GM11168 (cell line): ENCODE measurements around the gene HEMGN.
"Not testable (repeated sequence)": the region's sequence is repeated elsewhere in the genome, so short reads cannot be mapped to it uniquely, and the experiment has no call there.

ENCODE experiments used
- in situ Hi-C: fragments of 300-500 bp; cut with MboI; formaldehyde crosslinking; loops from one replicate; pipeline ENCODE4 v1.12.0; 2022; ENCODE audit warnings: low sequenced_read_pairs; ENCODE audit not compliant: unreplicated experiment

HEMGN gene, protein sequence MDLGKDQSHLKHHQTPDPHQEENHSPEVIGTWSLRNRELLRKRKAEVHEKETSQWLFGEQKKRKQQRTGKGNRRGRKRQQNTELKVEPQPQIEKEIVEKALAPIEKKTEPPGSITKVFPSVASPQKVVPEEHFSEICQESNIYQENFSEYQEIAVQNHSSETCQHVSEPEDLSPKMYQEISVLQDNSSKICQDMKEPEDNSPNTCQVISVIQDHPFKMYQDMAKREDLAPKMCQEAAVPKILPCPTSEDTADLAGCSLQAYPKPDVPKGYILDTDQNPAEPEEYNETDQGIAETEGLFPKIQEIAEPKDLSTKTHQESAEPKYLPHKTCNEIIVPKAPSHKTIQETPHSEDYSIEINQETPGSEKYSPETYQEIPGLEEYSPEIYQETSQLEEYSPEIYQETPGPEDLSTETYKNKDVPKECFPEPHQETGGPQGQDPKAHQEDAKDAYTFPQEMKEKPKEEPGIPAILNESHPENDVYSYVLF

GRCh38 chr9:97938081-97938644 is at the start of gene HEMGN:
Gene HEMGN (minus strand): TSS chr9:97938172. CDS start chr9:97938136, 36 bp downstream.
- in situ Hi-C loops: no loop called here

DNA sequence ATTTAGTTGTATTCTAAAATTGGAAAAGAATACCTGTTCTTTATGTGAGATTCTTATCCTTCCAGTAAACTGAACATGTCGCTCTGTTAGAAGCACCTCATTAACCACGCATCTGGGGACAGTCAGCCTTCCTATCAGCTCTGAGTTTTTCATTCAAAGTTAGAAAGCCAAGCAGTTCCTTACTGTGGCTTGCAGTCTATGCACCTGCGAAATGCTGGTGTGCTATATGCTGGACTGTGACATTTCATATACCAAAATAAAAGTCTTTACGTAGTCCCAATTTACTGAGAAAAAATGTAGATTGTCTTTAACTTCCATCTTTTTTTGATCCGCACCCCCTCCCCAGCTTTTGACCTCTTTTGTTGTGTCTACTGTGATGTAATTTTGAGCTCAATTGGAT is 49.5 kb upstream of the HEMGN start:
- in situ Hi-C loops: no loop called here

GRCh38 chr9:97985058-97985861 is 47.3 kb upstream of the HEMGN start:
- in situ Hi-C loops: no loop called here

- in situ Hi-C loops: no loop called here
Observed at GRCh38 chr9:97984188-97985057, 46.5 kb upstream of the HEMGN start.

DNA sequence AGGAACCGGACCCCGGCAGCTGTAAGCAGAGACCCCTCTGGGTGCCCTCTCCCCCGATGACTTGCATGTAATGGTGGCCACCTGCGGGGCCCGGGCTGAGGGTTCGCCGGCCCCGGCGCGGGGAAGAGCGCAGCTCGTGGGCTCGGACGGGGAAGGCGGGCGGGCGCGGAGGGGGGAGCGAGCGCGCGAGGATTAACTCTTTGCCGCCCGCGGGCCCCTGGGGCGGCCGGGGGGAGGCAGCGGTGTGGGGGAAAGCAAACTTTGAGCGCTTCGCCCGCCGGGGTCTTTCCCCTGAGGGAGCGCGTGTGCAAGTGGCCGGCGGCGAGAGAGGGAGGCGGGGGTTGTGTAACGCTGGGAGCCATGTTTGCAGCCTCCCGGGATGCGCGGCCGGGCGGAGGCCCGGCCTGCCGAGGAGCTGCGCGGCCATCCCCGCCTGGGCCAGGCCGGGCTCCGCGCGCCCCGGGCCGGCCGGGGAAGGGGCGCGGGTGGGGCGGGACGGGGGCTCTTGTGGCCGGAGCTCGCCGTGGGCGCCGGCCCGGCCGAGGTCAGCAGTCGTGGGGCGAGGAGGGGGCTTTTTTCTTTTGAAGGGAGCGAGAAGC is 45.7 kb upstream of the HEMGN start:
- in situ Hi-C loops: no loop called here

- in situ Hi-C loops: no loop called here
Observed at GRCh38 chr9:97982683-97983588, 45.0 kb upstream of the HEMGN start, which contains the start of gene ANP32B. Gene ANP32B (plus strand): TSS chr9:97983341. CDS start chr9:97983556, 215 bp downstream.

GRCh38 chr9:97981846-97982682 is 44.1 kb upstream of the HEMGN start:
- in situ Hi-C loops: no loop called here

DNA sequence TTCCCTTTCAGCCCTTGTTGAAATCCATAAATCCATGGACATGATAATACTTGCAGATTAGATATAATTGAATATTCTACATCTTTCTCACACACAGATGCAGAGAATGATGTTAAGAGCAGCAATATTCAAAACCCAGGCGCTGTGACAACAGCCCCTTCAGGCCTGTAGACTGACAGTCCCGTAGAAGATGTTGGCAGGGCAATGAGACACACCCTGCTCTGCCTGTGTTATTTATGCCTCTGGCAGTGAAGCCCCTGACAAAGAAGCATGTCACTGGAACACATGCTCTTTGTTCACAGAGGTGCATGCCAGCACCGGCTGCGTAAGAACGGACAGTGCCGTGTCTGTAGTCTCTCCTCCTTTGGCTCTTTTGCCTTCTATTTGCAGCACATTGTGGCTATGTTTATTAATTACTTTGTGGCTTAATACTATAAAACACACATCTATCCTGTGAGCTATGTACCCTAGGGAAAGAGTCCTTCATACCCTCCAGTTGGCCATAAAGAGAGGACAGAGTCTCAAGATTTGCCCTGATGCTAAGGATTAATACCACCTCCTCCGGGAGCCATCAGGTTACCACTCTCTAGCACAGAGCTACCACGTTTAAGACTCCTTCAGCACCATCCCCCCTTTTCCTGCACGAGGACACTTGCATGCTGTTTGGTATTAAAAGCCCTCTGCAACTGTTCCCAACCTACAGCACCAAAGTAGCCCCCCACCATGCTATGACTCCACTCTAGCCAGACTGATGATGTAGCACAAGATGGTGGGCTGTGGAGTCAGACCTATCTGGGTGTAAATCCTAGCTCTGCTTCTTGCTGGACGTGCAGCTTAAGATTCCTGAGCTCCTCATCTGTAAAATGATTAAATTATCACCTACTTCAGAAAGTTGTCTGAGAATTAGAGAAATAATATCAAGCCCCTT is 43.2 kb upstream of the HEMGN start:
- in situ Hi-C loops: no loop called here

- in situ Hi-C loops: no loop called here
Observed at GRCh38 chr9:97980479-97980803, 42.5 kb upstream of the HEMGN start.

- in situ Hi-C loops: no loop called here
Observed at GRCh38 chr9:97979788-97980478, 42.0 kb upstream of the HEMGN start.

GRCh38 chr9:97978371-97979130 is 40.6 kb upstream of the HEMGN start:
- in situ Hi-C loops: no loop called here

- in situ Hi-C loops: not testable (repeated sequence)
Observed at GRCh38 chr9:97976633-97977032, 38.7 kb upstream of the HEMGN start.

DNA sequence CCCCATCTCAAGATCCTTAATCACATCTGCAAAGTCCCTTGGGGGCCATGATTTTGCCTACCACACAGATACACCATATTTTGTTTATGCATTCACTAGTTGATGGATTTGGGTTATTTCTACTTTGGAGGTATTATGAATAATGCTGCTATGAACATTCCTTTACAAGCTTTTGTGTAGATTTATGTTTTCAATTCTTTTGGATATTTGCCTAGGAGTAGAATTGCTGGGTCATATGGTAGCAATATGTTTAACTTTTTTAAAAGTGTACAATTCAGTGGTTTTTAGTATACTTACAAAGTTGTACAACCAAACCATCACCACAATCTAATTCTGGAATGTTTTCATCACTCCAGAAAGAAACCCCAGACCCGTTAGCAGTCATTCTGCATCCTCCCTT is 37.4 kb upstream of the HEMGN start:
- in situ Hi-C loops: no loop called here

DNA sequence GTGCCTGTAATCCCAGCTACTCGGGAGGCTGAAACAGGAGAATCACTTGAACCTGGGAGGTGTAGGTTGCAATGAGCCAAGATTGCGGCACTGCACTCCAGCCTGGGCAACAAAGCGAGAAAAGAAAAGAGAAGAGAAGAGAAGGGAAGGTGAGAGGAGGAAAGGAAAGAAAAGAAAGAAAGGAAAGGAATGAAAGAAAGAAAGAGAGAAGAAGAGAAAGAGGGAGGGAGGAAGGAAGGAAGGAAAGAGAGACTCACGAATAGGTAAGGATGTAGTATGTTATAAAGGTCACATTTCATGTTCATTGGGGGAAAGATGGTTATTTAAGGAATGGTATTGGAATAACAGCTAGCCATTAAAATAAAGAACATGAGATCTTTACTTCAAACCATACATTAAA is 34.8 kb upstream of the HEMGN start:
- in situ Hi-C loops: no loop called here

- in situ Hi-C loops: no loop called here
Observed at GRCh38 chr9:97970165-97970564, 32.2 kb upstream of the HEMGN start.
